Measurements from ENCODE around the gene DAPL1.
A peak's percentile ranks its signal among the peaks of the same experiment; 100 is the strongest.

Gene DAPL1, protein sequence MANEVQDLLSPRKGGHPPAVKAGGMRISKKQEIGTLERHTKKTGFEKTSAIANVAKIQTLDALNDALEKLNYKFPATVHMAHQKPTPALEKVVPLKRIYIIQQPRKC

DNA sequence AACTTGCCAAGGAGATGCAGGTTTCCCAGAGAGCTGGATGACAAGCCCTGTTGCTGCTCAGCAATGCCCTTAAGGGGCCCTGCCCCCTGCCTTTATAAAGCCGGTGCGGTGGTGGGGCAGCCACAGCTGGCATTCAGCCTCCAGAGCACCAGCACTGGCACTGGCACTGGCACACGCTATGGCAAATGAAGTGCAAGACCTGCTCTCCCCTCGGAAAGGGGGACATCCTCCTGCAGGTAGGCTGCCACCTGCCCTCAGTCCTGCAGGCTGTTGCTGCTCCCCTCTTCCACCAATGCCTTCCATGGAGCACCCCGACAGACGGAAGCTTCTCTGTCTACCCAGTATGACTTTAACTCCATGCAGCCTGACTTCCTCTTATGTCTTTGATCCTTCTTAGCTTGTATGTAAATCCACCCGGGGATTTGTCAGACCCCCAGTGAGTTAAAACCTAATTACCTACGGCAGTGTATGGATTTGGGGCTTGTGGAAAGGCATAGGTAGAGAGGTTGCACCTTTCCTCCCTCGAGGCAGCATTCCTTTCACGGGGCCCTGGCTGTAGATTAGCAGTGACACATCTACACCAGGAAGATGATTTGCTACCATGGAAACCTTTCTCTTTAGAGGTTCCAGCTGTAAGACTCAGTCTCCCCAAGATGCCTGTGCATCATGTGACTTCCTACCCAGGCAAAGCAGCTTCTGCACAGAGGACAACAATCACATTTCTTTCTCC, at the start of gene DAPL1:
Gene DAPL1, plus strand, starts transcription at position 123 of the 730 bp plus-strand sequence. Its CDS starts 56 bp downstream, at position 179.
- FAIRE-seq, result no peak

DNA sequence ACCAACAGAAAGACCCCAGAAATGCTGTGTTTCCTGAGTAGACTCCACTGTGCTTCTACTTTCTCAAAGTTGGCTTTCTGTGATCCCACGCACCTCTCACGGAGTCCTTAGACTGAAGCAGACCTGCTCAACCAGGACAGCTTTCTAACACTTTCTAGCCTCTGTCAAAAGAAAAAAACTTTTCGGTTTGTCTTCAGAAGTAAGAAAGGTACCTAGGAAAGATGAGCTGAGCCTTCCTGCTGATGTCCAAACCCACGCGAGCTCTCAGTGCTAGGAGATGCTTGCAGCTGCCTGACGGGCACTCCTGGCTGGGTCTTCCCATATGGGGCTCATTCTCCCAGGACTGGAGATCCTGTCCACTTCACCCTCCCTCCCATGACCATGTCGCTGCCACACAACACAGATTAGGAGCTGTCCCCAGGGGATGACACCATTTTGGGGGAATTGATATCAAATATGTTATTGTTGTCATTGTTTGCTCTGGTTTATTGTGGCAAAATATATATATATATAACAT, 49.2 kb upstream of the DAPL1 start:
- no peak for FAIRE-seq

DNA sequence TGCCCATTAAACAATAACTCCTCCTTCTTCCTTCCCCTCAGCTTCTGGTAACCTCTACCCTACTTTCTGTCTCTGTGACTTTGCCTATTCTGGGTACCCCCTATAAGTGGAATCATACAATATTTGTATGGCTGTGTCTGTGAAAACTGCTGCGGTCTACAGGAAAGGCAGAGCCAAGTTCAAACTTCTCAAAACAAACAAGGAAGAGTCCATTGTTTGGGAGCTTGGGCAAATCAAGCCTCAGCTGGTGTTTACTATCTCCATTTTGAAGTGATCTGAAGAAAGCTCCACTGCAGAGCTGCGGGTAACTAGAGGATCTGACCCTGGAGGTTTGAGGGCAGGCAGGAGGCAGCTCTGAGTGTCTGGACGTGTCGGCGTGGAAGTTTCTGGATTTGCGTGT, 48.6 kb upstream of the DAPL1 start:
- no peak for FAIRE-seq

DNA sequence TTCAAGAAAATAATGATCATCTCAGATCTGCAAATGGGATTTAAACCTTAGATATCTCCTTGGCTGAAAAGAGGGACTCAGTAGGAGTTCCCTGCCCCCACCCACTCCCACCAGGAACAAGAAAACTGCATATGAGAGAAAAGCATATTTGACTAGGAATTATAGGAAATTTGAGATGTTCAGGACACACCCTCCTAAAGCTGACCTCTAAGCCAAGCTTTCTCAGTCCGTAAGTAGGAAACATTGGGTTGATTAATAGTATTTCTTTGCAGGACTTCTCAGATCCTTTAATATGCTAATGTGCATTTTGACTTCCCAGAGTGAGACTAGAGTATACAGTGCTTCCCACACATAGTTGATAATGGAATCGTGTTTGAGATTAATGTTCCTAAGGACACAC, 47.8 kb upstream of the DAPL1 start:
- no peak for FAIRE-seq

DNA sequence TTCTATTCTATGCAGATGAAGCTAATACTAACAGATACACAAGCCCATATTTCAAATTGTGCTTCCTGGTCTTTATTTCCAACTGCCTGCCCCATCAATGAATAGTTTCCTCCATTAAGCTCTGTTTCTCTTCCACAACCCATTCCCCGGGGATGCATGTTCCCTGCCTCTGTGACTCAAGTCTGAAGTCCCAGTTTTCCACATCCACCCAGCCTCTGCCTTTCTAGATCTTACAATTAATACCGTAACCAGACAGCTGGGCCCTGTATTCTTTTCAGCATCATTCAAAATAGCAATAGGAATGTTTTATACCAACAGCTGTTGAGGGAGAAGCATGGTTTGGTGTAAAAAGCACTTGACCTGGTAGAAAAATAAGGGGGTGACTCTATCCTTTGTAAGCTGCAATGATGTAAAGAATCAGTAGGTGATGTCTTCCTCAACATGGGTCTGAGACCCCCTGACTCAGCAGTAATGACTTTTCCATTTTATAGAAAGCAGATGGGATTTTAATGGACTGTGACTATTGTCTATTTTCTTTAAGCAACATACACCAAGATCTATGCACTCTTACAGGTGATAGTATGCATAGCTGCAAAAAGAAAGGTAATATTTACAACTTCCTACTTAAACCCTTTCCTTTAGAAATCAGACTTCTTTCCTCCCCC, 46.1 kb upstream of the DAPL1 start:
- no peak for FAIRE-seq

DNA sequence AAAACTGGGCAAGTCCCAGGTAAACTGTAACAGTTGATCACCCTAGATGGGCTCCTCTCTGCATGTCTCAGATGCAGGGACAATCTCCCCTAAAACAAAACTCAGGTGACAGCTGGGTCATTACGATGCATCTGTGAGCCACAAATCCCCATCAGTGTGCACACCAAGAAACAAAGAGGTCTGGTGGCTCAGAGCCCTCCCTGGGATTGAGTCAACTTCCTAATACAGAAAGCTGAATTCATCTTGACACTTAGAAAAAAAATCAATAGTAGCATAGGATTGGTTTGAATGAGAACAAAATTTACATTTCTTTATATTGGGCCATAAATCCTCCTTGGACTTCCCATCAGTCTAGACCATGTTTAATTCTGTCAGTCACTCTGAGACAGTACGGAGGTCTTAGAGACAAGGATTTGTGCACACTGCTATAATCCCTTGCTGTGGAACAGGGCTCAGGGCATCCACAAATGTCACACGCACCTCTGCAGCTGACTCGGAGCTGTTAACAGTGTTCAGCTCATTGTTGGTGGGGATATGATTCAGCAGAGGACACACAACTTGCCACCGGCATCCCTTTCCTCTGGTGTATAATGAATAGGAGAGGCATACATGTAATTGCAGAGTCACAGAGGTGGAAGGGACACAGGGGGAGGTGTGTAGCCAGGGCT, 44.5 kb upstream of the DAPL1 start:
- no peak for FAIRE-seq

DNA sequence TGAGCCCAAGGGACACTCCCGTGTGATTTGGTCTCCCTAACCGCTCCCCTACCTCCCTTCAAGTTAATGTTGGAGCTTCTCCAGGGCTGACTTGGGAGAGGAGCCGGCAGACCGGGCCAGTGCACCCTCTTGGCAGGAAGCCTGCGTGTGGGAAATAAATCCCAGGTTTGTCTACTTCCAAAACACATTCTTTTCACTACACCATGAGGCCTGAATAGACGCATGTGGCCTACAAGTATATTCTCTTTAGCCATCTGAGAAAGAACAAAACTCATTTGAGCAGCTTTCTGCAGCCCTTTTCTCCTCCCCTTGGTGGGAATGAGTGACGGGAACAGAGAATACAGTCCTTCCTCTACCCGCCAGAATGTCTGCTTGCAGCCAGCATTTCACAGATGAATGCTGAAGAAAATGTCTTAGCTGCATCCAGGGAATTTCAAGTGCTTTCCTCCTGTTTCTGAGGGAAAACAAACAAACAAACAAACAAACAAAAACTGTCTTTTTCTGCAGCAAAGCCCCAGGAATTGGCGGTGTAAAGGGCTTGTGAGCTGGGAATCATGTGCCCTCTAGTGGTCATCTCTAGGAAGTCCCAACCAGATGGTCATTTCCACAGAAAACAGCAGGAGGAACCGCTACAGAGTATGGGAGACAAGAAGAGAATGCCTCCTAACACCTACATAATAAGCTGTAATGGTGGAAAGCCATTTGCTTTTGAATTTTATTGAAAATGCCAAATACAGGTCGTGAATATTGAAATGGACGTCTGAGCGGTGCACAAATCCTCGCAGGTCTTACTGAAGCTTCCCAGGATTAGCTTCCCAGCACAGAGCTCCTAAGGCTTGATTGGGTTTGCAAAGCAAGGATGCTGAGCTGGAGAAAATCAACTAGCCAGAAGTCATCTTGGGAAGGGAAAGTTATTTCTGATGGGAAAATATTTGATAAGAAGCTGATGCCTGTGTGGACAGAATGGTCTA, 41.2 kb upstream of the DAPL1 start:
- FAIRE-seq, result peak; percentile 68

DNA sequence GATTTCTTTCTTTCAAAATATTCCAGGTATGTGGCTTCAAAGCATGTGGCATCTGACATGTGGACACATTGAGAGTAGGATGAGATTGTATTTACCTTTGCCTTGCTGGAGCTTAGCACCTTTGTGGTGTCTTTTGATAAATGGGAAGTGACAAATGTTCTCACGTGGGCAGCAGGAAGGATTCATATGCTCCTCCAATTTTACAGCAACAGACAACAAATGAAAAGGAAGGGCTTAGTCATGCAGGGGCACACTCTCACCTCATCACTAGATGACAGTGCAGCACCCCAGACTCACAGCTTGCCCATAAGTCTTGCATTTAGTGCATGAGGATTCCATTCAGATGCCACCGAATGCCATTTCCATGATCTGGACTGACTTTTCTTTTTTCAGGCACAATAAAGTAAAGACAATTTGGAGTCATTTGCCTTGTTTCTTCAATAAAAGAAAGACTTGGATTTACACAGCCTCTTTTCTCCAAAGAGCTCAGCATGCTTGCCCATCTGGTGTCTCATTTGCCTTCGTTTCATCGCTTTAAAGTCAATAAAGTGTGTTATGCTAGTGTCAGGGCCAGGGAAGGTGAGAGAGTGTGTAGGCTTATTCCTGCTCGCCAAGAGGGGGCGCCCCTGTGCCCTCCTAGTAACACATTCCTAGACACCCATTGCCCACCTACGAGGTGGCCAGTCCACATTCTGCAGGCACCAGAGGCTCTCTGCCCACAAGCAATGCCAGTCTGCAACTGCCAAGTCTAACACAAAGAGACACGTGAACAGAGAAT, 39.6 kb upstream of the DAPL1 start:
- no peak for FAIRE-seq

DNA sequence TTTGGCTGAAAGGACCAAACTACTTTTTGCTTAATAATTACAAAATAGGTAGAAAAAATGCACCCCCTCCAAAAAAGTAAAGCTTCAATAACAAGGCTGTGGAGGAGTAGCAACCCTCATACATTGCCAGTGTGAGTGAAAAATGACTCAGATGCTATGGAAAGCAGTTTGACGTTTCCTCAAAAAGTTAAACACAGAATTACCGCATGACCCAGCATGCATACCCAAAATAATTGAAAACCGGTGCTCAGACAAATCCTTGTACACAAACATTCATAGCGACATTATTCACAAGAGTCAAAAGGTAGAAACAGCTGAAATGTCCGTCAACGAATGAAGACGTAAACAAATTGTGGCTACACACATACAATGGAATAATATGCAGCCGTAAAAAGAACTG, 38.8 kb upstream of the DAPL1 start:
- no peak for FAIRE-seq

DNA sequence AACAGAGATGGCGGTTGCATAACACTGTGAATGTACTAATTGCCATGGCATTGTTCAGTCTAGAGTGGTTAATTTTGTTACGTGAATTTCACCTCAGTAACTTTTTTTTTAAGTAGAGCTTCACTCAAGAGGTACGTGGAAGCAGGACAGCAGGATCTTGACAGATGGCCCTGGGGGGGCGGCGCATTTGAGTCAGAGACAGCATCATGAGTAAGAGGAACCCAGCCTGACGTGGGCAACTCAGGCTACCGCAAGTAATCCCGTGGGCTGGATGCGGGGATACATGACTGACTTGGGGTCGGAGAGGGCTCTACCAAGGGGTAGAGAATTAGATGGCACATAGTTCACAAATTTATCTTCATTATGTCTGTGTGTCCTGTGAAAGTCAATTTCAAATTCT, 38.1 kb upstream of the DAPL1 start:
- FAIRE-seq, result no peak

DNA sequence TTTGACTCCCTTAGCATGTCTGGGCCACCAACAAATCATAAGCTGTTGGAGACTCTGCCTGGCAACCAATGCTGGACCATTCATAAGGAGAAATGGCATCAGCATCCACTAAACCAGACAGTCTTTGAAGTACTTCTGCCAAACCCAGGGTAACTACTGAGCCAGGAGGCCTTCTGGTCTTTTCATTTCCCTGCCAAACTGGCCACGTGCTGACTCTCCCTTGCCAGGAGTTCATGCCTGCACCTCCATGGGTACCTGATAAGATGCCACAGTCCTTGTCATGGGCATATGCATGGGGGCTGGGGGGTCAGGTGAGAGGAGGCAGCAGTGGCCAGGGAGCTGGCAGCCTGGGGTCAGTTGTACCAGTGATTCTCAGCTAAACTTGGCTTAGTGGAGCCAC, 34.2 kb upstream of the DAPL1 start:
- no peak for FAIRE-seq

DNA sequence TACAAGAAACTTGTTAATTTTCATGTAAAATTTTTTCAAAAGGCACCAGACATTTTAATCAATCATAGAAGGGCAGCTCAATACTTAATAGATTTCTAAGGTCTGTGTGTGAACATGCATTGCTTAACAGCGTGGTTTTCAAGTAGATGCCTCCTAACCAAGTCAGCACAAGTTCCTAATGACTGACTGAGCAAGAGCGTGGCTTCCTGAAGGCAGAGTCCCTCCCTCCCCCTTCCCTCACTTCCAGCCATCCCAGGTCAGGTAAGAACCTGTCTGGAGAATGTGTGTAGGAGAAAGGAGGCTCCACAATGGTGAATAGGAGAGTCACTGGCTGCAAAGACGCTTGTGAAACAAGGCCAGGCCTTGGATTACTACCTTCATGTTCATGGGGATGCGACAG, 33.5 kb upstream of the DAPL1 start:
- FAIRE-seq, result no peak

DNA sequence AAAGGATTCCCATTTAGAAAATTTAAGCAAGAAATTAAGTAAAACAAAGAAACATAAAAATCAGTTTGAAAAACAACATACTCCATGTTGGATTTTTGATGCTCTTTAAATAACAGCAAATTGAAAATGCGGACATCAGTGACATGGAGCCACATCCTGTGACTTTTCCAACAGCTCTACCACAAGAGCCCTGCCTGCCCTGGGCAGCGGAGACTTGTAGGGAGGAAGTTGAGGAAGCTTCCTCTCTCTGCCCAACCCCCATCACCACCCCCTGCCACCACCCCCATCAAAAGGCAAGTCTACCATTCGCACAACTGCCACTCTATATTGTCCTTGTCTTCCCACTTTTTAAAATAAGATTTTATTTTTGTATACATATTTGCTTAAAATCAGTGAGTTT, 32.8 kb upstream of the DAPL1 start:
- no peak for FAIRE-seq

DNA sequence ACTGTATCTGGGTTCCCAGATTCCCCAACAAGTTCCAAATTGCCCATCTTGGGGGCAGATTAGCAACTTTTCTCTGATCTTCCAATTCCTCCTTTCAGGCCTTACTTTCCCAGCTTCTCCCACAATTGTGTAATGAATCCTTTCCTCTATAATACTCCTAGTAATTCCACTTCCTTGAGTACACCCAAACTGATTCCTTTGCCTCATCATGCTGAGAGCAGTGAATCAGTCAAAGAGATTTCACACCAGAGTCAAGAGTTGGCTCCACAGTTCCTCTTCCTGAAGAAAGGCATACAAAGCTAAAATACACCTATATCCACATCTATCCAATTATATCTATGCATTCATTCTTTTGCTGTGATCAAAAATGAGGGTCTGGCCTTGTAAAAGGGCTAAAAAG, 28.6 kb upstream of the DAPL1 start:
- FAIRE-seq, result no peak

DNA sequence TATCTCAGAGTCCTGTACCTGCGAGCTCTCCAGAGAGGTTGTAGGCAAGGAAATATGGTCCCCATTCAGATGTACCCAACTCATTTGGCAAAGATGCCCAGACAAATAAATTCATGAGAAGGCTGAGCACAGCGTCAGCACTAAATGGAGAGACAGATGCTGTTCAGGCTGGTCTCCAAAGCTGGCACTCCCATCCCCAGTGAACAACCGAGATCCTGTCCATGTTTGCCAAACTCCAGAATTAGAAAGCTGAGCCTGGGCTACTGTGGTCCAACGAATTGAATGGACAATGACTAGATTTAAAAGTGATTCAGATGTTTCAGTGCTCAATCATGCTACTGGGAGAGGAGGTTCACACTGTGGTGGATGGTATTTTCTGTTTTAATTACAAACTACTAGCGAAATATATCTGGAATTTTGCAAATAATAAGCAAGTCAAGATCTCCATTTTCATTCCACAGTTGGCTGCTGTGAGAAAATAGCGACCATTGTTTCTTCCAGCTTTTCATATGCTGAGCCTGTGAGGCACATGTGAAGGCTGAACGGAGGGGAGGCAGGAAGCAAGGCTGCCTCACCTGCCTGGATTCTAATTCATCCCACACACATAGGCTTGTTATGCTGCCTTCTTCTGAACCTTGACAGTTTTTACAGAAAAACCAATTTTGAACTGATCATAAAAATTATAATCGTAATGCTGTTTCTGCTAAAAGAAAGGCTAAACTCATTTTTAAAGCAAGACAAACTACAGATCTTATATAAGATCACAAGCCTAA, 22.6 kb upstream of the DAPL1 start:
- FAIRE-seq, result no peak

DNA sequence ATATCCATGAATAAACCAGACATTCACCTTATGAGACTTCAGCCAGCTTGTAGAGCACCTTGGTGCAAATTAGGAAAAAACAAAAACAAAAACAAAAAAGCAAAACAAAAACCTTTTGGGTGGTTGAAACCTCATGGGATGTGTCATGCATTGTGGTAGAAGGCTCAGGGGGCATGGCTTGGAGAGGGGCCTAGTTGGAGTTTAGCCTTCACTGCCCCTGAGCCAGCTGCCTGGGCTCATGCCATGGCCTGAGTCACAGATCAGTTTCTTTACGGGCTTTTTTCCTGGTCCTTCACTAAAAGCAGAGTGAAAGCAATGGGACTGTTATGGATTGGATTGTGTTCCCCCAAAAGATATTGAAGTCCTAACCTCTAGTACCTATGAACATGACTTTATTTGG, 22.0 kb upstream of the DAPL1 start:
- FAIRE-seq, result no peak

DNA sequence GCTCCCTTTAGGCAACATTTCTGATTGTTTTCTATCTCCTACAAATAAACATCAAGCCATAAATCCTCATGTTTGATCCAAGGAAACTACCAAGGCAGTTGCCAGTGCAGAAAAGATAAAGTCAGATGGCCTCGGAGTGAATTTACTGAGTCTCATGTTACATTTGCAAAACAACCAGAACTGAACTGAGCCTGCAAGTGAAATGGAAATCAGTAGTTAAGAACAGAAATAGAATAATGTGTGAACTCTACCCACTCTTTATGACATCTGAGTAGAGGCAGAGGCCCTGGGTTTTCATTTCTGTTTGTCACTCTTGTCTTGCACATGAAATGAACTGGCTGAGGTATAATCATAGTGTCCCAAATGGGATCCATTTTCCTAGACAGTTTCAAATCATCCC, 20.4 kb upstream of the DAPL1 start:
- FAIRE-seq, result no peak

DNA sequence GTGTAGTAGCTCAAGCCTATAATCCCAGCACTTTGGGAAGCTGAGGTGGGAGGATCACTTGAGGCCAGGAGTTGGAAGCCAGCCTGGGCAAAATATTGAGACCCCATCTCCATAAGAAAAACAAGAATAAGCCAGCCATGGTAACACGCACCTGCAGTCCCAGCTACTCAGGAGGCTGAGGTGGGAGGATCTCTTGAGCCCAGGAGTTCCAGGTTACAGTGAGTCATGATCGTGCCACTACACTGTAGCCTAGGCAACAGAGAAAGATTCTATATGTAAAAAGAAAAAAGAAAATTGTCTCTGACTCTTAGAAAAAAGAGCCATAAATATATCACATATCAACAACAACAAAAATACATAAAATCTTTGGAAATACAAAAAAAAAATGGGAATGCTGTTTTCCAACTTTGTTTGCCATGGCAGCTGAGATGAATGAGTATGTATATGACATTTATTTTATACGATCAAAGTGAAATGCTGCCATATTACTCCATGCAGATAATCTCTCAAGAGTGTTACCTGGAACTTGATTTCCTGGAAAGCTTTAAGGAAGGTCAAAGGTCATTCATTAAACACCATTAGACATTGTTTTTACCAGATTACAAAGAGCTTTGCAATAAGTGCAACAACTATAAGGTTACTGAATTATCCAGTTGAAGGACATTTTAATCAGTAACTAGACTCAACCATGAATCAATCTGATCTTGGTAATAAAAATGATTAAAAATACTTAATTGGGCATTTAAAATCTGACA, 19.7 kb upstream of the DAPL1 start:
- FAIRE-seq, result no peak

DNA sequence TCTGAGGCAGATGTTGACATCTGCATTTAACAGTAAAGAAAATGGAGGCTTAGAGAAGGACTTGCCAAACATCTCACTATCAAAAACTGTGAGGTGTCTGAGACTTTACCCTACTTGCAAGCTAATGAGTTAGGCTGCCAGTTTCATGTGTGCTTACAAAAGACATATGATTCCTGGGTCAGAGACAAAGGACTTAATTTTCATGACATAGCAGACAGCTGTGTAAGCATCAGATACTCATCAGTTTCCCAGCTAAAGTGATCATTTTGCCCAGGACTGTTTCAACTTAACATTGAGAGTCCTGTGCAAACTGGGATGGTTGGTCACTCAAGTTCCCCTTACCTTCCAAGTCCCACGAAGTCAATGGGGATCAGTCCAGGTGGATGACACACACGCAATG, 18.9 kb upstream of the DAPL1 start:
- no peak for FAIRE-seq

DNA sequence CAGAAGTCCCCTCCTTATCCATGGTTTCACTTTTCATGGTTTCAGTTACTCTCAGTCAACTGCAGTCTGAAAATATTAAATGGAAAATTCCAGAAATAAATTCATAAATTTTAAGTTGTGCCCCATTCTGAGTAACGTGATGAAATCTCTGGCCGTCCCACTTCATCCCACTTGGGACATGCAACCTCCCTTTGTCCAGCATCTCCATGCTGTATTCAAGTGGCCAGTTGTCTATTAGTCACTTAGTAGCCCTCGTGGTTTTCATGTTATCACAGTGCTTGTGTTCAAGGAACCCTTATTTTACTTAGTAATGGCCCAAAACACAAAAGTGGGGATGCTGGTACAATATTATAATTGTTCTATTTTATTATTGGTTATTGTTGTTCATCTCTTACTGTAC, 18.0 kb upstream of the DAPL1 start:
- FAIRE-seq, result no peak
